Lower leg skin (tissue), 3 donors: ENCODE measurements around the gene MGLL.

Experiments used
- POLR2A ChIP-seq, 2 donors: fragments of 450-650 bp; IDR thresholded peaks; one replicate each; pipeline ENCODE4 v1.6.1; 2016 to 2017; ENCODE audit warnings: antibody characterized with exemption in 2 of 2, mild to moderate bottlenecking in 1 of 2, moderate library complexity in 1 of 2
- TF ChIP-seq, protein P1 (sequence below), 3 donors: fragments of 450-650 bp; IDR thresholded peaks; one replicate each; pipeline ENCODE4 v1.5.1; 2016; ENCODE audit warnings: antibody characterized with exemption in 3 of 3, mild to moderate bottlenecking in 3 of 3, moderate library complexity in 2 of 3

DNA sequence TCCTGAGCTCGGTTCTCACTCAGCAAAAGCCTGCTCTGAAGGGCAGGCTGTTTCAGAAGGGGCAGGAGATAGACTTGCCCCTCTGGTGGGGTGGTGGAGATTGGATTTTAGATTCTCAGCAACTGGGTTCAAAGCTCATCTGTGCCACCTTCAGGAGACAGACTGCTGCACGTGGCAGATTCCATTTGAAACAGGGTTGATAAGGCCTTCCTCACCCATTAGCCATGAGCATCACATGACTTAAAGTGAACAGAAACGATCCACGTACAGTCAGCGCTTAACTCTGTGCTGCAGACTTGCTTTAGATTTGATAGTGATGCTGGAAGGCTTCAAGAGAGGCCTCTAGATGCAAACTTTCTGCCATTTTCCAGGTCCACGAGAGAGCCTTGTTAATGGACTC lies 35.0 kb upstream of the MGLL start:
- TF ChIP-seq, protein P1, sequence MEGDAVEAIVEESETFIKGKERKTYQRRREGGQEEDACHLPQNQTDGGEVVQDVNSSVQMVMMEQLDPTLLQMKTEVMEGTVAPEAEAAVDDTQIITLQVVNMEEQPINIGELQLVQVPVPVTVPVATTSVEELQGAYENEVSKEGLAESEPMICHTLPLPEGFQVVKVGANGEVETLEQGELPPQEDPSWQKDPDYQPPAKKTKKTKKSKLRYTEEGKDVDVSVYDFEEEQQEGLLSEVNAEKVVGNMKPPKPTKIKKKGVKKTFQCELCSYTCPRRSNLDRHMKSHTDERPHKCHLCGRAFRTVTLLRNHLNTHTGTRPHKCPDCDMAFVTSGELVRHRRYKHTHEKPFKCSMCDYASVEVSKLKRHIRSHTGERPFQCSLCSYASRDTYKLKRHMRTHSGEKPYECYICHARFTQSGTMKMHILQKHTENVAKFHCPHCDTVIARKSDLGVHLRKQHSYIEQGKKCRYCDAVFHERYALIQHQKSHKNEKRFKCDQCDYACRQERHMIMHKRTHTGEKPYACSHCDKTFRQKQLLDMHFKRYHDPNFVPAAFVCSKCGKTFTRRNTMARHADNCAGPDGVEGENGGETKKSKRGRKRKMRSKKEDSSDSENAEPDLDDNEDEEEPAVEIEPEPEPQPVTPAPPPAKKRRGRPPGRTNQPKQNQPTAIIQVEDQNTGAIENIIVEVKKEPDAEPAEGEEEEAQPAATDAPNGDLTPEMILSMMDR (IDR thresholded peaks at IDR 0.05) = no peak
- no peak for TF ChIP-seq POLR2A (IDR thresholded peaks at IDR 0.05)
